Activated CD8-positive, alpha-beta memory T cell treated with anti-CD3 and anti-CD28 coated beads, Interleukin-2, amount 50 U/mL, for 48 hours (primary cell): ENCODE results near the gene RNF130.
"Not testable (repeated sequence)": the region's sequence is repeated elsewhere in the genome, so short reads cannot be mapped to it uniquely, and the experiment has no call there.

Source experiments
- DNase-seq: peaks from one replicate; pipeline ENCODE4 v3.0.0-alpha.2; 2020

RNF130 gene

GRCh38 chr5:180013678-180014077 is 57.9 kb downstream of the RNF130 start:
- no peak for DNase-seq

- no peak for DNase-seq
These were observed 59.2 kb downstream of the RNF130 start for GRCh38 chr5:180012316-180012715.

GRCh38 chr5:180010636-180011035 is 60.9 kb downstream of the RNF130 start:
- DNase-seq, result no peak

DNA sequence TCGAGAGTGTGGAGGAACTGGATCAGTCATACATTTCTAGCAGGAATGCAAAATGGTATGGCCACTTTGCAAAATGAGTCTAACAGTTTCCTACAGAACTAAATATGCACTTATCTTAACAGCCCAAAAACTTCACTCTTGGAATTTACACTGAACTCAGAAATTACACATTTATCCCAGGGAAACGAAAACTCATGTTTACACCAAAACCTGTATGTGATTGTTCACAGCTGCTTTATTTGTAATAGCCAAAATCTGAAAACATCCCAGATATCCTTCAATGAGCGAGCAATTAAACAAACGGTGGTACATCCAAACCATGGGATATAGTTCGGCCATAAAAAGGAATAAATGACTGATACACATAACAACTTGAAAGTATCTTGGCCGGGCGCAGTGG is 62.0 kb downstream of the RNF130 start:
- DNase-seq, result no peak

- no peak for DNase-seq
These were observed 63.1 kb downstream of the RNF130 start for GRCh38 chr5:180008433-180008832.

- no peak for DNase-seq
These were observed 64.0 kb downstream of the RNF130 start for GRCh38 chr5:180007582-180007981.

DNA sequence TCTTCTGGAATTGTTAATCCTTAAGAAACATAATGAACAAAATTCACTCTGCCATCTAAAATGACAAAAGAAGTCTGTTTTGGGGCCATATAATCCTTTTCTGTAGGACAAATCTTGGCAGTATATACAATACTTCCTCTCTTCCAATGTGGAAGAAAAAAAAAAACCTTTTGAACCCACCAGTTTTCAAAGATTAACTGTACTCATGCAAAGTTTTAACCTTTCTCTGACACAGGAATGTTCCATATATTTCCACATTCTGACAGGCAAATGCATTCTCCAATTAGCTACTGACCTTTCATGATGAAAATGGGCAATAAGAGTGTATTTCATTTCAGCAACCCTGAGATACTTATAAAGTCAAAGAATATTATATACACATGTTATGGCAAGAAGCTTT is 65.4 kb downstream of the RNF130 start:
- no peak for DNase-seq

- no peak for DNase-seq
These were observed 68.4 kb downstream of the RNF130 start for GRCh38 chr5:180003127-180003526.

- DNase-seq, result no peak
These were observed 69.8 kb downstream of the RNF130 start for GRCh38 chr5:180001742-180002141.

DNA sequence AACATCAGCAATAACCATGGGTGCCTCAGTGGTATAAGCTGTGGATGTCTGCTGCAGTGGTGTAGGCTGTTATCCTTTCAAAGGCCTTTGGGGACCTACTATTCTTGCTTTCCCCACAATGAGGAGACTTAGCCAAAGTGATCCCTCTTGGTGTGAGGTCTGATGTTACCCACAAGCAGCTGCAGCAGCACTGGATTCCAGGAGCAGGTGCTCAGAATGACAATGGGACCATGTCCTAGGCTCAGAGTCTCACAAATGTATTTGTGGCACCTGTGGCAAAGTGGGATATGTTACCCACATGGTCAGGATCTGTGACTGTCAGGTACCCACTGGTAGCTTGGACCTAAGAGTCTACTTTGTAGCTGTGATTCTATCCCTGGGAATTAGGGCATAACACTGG is 70.4 kb downstream of the RNF130 start:
- DNase-seq, result no peak

- DNase-seq, result no peak
These were observed 73.1 kb downstream of the RNF130 start for GRCh38 chr5:179998485-179998884.

DNA sequence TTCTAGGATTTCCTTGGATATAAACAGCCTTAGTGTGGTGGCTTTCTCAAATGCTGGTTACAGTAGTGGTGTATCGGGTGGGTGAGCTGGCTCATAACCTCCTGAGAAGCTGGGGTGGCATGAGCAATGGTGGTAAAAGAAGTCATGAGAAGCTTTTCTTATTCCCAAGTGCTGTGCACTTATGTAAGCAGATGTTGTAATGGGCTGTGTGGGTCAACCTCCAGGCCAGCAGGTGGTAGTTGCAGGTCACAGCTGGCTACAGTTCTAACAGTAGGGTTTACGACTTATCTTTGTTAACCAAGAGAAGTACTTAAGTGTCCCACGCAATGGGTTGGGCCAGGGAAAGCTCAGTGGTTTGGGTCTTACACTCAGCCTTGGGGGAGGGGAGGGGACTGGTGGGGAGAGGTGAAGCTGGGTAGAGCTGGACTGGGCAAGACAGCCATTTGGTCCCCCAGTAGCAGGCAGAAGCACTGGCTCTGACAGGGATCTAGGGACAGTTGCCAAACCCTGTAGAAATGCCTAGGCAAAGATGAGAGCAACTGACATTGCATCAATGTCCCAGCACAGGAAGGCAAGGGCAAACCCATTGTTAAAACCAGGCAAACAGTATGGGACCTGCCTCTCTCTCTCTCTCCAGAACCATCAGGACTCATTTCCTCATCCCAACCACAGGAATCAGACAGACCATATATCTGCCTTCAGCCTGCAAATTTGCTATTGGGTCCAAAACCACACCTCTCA is 76.8 kb downstream of the RNF130 start:
- DNase-seq, result no peak

DNA sequence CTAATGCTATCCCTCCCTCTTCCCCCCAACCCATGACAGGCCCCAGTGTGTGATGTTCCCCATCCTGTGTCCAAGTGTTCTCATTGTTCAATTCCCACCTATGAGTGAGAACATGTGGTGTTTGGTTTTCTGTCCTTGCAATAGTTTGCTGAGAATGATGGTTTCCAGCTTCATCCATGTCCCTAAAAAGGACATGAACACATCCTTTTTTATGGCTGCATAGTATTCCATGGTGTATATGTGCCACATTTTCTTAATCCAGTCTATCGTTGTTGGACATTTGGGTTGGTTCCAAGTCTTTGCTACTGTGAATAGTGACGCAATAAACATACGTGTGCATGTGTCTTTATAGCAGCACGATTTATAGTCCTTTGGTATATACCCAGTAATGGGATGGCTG is 78.7 kb downstream of the RNF130 start:
- DNase-seq, result not testable (repeated sequence)

DNA sequence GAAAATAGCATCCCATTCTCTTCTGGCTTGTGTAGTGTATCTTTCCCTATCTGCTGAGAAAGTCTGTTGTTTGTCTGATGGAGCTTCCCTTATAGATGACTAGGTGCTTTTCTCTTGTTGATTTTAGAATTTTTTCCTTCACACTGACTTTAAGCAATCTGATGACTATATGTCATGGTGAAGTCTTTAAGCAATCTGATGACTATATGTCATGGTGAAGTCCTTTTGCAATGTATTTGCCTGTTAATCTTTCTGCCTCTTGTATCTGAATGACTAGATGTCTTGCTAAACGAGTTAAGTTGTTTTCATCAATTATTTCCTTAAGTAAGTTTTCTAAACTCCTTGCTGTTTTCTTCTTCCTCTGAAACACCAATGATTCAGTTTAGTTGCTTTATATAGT is 80.5 kb downstream of the RNF130 start:
- no peak for DNase-seq

- DNase-seq, result not testable (repeated sequence)
These were observed 81.0 kb downstream of the RNF130 start for GRCh38 chr5:179990525-179990924.

DNA sequence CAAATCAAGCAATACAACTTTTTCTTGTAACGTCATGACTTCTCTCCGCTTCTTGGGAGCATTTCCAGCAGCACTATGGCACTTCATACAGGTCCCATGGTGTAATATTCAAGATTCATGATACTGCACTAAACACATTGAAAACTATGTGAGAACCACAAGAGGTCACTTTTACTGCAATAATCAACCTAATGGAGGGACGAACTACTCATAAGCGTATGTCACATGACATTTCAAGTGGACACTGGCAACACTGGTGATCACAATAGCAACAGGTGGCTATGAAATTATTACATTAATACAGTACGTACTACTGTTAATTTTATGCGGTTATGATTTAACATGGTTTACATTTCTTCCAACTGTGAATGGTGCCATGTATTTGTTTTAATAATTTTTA is 85.2 kb downstream of the RNF130 start:
- no peak for DNase-seq

DNA sequence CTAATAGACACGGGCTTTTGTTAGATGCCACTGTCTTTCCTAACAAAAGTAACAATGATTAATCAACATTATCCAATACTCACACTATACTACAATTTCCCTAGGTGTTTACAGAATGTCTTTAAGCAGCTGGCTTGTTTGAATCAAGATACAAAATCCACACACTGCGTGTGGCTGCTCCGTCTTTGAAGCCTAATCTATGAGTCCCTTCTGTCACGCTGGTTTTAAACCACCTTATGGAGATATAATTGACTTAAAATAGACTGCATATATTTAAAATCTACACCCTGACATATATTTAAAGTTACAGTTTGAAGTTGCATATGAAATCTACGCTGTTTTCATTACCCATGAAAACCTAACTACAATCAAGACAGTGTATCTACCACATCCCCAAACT is 89.9 kb downstream of the RNF130 start:
- DNase-seq, result no peak

DNA sequence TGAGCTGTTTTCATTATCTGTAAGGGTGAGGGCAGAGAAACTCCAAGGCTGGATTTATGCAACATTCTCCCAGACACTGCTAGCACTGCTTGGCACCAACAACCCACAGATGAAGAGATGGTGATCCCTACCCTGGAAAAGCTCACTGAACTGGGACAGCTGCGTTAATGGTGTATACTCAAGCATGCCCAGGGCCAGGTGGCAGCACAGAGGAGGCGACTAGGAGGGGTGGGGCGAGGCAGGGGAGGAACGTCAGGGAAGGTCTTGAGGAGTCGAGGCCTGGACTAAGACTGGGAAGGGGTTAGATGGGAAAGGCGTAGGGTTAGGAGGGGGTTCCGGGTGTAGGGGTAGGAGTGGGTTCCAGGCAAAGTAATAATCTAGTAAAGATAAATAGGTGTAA is 90.8 kb downstream of the RNF130 start:
- no peak for DNase-seq

DNA sequence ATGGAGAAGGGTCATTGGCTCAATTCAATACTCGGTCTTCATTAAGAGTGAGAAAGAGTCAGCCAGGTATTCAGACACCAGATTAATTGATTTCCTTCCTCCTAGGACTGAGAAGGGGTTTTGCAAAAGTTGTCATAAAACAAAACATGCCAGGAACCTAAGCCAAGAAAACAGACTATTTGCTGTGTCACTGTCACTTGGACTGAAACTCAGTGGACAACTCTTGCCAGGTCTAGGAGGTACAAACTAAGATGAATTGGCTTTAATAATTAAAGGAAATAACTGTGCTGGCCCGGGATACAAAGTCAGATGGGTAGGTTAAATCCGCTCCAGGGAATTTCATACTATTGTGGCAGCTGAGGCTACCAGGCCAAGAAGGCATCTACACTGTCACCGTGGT is 92.8 kb downstream of the RNF130 start:
- no peak for DNase-seq

DNA sequence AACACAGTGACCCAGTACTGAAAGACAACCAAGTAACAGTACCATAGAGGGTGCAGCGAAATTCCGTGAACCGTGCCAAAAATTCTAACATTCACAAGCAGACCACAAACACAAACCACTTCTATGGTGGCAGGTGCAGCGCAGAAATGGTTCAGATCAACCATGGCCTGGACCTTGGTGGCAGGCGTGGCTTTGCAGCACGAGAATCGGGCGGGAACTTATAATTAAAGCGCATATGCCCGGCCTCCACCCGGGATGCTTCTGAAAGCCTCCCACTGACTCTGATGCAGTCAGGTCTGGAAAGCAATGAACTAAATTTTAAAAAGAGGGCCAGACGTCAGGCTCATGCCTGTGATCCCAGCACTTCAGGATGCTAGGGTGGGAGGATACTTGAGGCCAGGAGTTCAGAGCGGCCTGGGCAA is 95.8 kb downstream of the RNF130 start:
- no peak for DNase-seq

DNA sequence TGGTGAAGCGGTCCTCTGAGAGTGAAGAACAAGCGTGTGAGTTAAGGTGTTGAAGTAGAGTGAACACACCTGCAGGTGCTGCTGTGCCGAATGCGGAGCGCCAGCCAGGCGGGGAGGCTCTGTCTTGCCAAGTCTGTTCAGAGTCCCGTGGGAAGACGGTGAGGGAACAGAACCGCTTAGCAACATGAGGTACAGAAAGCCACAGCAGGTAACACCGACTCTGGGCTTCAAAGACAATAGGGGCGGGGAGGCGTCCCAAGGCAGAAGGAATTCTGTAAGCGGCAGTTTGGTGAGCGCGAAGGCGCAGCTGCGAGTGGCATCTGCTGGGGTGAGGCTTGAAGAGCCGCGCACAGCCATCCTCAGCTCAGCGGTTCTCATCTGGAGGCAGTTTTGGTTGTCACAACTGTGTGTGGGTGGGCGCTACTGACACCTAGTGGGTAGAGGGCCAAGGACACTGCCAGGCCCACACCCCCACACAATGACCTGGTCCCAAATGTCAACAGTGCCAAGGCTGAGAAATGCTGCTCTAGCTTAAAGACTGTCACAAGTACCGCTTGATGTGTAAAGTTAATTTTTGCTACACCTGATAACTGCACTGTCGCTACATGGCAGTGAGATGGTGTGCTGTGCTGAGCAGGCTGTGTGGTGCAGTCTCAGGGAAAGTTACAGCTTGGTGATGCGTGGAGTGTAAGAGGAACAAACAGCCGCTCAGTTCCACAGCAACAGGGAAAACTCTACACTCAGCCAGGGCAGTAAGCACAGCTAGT is 96.4 kb downstream of the RNF130 start:
- no peak for DNase-seq

DNA sequence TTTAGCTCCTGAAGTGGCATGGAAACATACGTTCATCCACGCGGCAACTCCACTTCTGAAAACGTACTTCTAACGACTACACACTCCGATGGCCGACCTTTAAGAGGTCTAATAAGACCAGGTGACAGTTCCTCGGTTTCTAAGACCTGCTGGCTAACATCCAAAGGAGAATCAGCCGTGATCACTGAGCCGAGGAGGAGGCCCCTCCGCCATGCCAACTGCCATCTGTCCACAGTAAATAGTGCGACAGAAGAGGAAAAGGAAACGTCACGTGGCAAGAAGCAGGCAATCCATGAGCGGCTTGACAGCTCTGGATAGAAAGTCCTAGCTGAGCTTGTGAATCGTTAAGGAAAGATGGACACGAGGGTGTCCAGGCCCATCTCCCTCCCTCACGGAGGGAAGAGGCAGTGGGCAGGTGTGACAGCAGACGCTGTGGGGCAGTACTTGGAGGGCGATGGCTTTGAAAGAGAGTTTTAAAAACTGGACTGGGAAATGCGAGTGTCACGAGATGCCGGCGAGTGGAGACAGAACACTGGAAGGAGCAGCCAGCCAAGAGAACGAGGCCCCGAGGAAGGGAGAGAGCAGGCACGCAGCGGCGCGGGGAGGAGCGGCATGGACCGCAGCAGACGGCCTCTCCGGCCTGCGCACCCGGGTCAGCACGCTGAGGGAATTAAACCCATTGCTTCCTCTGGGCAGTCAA is 97.2 kb downstream of the RNF130 start:
- no peak for DNase-seq

GRCh38 chr5:179973391-179973790 is 98.2 kb downstream of the RNF130 start:
- no peak for DNase-seq

- no peak for DNase-seq
These were observed 102.4 kb downstream of the RNF130 start for GRCh38 chr5:179969110-179969509.
